ENCODE results near the gene CASP8AP2. TPM values are rescaled to one million over a fixed set of nuclear protein-coding genes. Genes with fewer than 3 reads are reported as not detected.

The CASP8AP2 gene
- total RNA-seq, 1 experiment from 2014 or later: 22.9 TPM

- H3K36me3 ChIP-seq (ENCODE audit: control insufficient read depth, insufficient read depth, low read length): peaks cover 11% of the 10 kb centered on the region; the same call in 1 of the 2 replicates
- TF ChIP-seq TCF7L2 (IDR thresholded peaks at IDR 0.05; ENCODE audit: low read depth, low read length) (no peak), SIN3A (IDR thresholded peaks at IDR 0.05; ENCODE audit: borderline replicate concordance, insufficient read depth, low read depth, low read length) (no peak), POLR2AphosphoS5 (IDR thresholded peaks at IDR 0.05; ENCODE audit: low read depth, low read length) (no peak)
- TF ChIP-seq, protein P1, sequence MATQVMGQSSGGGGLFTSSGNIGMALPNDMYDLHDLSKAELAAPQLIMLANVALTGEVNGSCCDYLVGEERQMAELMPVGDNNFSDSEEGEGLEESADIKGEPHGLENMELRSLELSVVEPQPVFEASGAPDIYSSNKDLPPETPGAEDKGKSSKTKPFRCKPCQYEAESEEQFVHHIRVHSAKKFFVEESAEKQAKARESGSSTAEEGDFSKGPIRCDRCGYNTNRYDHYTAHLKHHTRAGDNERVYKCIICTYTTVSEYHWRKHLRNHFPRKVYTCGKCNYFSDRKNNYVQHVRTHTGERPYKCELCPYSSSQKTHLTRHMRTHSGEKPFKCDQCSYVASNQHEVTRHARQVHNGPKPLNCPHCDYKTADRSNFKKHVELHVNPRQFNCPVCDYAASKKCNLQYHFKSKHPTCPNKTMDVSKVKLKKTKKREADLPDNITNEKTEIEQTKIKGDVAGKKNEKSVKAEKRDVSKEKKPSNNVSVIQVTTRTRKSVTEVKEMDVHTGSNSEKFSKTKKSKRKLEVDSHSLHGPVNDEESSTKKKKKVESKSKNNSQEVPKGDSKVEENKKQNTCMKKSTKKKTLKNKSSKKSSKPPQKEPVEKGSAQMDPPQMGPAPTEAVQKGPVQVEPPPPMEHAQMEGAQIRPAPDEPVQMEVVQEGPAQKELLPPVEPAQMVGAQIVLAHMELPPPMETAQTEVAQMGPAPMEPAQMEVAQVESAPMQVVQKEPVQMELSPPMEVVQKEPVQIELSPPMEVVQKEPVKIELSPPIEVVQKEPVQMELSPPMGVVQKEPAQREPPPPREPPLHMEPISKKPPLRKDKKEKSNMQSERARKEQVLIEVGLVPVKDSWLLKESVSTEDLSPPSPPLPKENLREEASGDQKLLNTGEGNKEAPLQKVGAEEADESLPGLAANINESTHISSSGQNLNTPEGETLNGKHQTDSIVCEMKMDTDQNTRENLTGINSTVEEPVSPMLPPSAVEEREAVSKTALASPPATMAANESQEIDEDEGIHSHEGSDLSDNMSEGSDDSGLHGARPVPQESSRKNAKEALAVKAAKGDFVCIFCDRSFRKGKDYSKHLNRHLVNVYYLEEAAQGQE (IDR thresholded peaks at IDR 0.05; ENCODE audit: insufficient read depth in 1 of 2, low read depth in 2 of 2, low read length in 1 of 2): no peak
- TF ChIP-seq, protein P2, sequence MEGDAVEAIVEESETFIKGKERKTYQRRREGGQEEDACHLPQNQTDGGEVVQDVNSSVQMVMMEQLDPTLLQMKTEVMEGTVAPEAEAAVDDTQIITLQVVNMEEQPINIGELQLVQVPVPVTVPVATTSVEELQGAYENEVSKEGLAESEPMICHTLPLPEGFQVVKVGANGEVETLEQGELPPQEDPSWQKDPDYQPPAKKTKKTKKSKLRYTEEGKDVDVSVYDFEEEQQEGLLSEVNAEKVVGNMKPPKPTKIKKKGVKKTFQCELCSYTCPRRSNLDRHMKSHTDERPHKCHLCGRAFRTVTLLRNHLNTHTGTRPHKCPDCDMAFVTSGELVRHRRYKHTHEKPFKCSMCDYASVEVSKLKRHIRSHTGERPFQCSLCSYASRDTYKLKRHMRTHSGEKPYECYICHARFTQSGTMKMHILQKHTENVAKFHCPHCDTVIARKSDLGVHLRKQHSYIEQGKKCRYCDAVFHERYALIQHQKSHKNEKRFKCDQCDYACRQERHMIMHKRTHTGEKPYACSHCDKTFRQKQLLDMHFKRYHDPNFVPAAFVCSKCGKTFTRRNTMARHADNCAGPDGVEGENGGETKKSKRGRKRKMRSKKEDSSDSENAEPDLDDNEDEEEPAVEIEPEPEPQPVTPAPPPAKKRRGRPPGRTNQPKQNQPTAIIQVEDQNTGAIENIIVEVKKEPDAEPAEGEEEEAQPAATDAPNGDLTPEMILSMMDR (IDR thresholded peaks at IDR 0.05): no peak
- H3K9me3 ChIP-seq (ENCODE audit: control insufficient read depth, insufficient read depth, low read depth, low read length): no peaks in the 10 kb centered on the region
- POLR2A ChIA-PET: interaction anchor here (0.6 kb wide), 1 partner anchor 38 kb away, joined by 8 read pairs; no protein-coding TSS in a partner anchor
- in situ Hi-C loops (cut with HindIII; ENCODE audit: low pct_unique_long_range_greater_than_20kb, low sequenced_read_pairs) (no loop called here), intact Hi-C loops (cut with micrococcal nuclease; ENCODE audit: unreplicated experiment) (no loop called here)
- no peaks in the 10 kb centered on the region for H3K4me1 ChIP-seq (ENCODE audit: control insufficient read depth, insufficient read depth, low read length)
- H3K27me3 ChIP-seq (ENCODE audit: control insufficient read depth, insufficient read depth, low read length): no peaks in the 10 kb centered on the region
- no peak overlapping the region for H3K27ac ChIP-seq (ENCODE audit: low read length)
- BruUV-seq (replicated peaks): no TSS peak
- ATAC-seq: no peak
- CTCF ChIA-PET: no interaction called here
- DNase-seq (ENCODE audit: low read depth, low spot score): no peak
- no peak overlapping the region for H3K4me3 ChIP-seq (ENCODE audit: low read depth in 2 of 2, low read length in 2 of 2)
Observed at GRCh38 chr6:89859744-89860143, 30.1 kb downstream of the CASP8AP2 start.

DNA sequence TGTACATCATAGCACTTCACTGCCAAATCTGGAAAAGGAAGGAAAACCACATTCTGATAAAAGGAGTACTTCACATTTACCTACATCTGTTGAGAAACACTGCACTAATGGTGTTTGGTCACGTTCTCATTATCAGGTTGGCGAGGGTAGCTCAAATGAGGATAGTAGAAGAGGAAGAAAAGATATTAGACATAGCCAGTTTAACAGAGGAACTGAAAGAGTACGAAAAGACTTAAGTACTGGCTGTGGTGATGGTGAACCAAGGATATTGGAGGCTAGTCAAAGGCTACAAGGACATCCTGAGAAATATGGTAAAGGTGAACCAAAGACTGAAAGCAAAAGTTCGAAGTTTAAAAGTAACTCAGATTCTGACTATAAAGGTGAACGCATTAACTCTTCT, 32.6 kb downstream of the CASP8AP2 start:
- Histone ChIP-seq H3K9me3 (ENCODE audit: control insufficient read depth, insufficient read depth, low read depth, low read length) (no peaks in the 10 kb centered on the region; the same call in 1 of the 2 replicates), H3K27me3 (ENCODE audit: control insufficient read depth, insufficient read depth, low read length) (no peaks in the 10 kb centered on the region), H3K4me3 (ENCODE audit: low read depth in 2 of 2, low read length in 2 of 2) (no peak overlapping the region), H3K4me1 (ENCODE audit: control insufficient read depth, insufficient read depth, low read length) (no peaks in the 10 kb centered on the region), H3K27ac (ENCODE audit: low read length) (no peak overlapping the region), H3K36me3 (ENCODE audit: control insufficient read depth, insufficient read depth, low read length) (peaks cover 11% of the 10 kb centered on the region)
- POLR2A ChIA-PET: no interaction called here
- CTCF ChIA-PET: no interaction called here
- intact Hi-C loops (cut with micrococcal nuclease; ENCODE audit: unreplicated experiment): no loop called here
- no TSS peak for BruUV-seq (replicated peaks)
- ATAC-seq: no peak
- TF ChIP-seq, protein P1 (IDR thresholded peaks at IDR 0.05; ENCODE audit: insufficient read depth in 1 of 2, low read depth in 2 of 2, low read length in 1 of 2): no peak
- no peak for TF ChIP-seq TCF7L2 (IDR thresholded peaks at IDR 0.05; ENCODE audit: low read depth, low read length)
- TF ChIP-seq SIN3A (IDR thresholded peaks at IDR 0.05; ENCODE audit: borderline replicate concordance, insufficient read depth, low read depth, low read length): no peak
- TF ChIP-seq, protein P2 (IDR thresholded peaks at IDR 0.05): no peak
- TF ChIP-seq POLR2AphosphoS5 (IDR thresholded peaks at IDR 0.05; ENCODE audit: low read depth, low read length): no peak
- in situ Hi-C loops (cut with HindIII; ENCODE audit: low pct_unique_long_range_greater_than_20kb, low sequenced_read_pairs): no loop called here
- DNase-seq (ENCODE audit: low read depth, low spot score): no peak
